DND-41 (cell line): ENCODE results near the gene ESR1.

Experiments
- EZH2 ChIP-seq: IDR thresholded peaks from 3 replicates; pipeline ENCODE4 v1.6.1; 2012; ENCODE audit warnings: borderline replicate concordance, low read depth, mild to moderate bottlenecking, moderate library complexity, low read length, inconsistent platforms; ENCODE audit not compliant: severe bottlenecking
- TF ChIP-seq, protein P1 (sequence below): IDR thresholded peaks from 2 replicates; pipeline ENCODE4 v1.5.1; 2012; ENCODE audit warnings: borderline replicate concordance, low read length, moderate library complexity, mild to moderate bottlenecking; ENCODE audit not compliant: poor library complexity, severe bottlenecking; ENCODE audit errors: extremely low read depth

DNA sequence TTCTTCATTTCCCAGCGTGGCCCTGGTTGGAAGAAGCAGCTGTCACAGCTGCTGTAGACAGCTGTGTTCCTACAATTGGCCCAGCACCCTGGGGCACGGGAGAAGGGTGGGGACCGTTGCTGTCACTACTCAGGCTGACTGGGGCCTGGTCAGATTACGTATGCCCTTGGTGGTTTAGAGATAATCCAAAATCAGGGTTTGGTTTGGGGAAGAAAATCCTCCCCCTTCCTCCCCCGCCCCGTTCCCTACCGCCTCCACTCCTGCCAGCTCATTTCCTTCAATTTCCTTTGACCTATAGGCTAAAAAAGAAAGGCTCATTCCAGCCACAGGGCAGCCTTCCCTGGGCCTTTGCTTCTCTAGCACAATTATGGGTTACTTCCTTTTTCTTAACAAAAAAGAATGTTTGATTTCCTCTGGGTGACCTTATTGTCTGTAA is 292.7 kb downstream of the ESR1 start:
- TF ChIP-seq, protein P1, sequence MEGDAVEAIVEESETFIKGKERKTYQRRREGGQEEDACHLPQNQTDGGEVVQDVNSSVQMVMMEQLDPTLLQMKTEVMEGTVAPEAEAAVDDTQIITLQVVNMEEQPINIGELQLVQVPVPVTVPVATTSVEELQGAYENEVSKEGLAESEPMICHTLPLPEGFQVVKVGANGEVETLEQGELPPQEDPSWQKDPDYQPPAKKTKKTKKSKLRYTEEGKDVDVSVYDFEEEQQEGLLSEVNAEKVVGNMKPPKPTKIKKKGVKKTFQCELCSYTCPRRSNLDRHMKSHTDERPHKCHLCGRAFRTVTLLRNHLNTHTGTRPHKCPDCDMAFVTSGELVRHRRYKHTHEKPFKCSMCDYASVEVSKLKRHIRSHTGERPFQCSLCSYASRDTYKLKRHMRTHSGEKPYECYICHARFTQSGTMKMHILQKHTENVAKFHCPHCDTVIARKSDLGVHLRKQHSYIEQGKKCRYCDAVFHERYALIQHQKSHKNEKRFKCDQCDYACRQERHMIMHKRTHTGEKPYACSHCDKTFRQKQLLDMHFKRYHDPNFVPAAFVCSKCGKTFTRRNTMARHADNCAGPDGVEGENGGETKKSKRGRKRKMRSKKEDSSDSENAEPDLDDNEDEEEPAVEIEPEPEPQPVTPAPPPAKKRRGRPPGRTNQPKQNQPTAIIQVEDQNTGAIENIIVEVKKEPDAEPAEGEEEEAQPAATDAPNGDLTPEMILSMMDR: no peak
- TF ChIP-seq EZH2: no peak
